Hepatocyte (in vitro differentiated cells): ENCODE data around the gene LSM7. TPM values are rescaled to one million over a fixed set of nuclear protein-coding genes. Genes with fewer than 3 reads are reported as not detected.

Experiments
- DNase-seq: peaks from one replicate; pipeline ENCODE4 v3.0.0-alpha.2; 2016; ENCODE audit warnings: low spot score
- H2AFZ ChIP-seq: fragments of 200-600 bp; sonication (generic); 2 replicates; pipeline ENCODE4 v1.6.0; 2016; ENCODE audit warnings: antibody characterized with exemption, mild to moderate bottlenecking
- H3K27ac ChIP-seq: fragments of 200-600 bp; sonication (generic); 2 replicates; pipeline ENCODE4 v1.5.1; 2016; ENCODE audit warnings: mild to moderate bottlenecking
- H3K27me3 ChIP-seq: fragments of 200-600 bp; sonication (generic); 2 replicates; pipeline ENCODE4 v1.6.1; 2016
- H3K36me3 ChIP-seq: fragments of 200-600 bp; sonication (generic); replicated peaks from 2 replicates; pipeline ENCODE4 v1.5.1; 2016; ENCODE audit warnings: low read depth; ENCODE audit not compliant: insufficient read depth
- H3K4me1 ChIP-seq: fragments of 200-600 bp; sonication (generic); 2 replicates; pipeline ENCODE4 v1.5.1; 2016; ENCODE audit warnings: mild to moderate bottlenecking, moderate library complexity; ENCODE audit not compliant: insufficient read depth
- H3K4me2 ChIP-seq: fragments of 200-600 bp; sonication (generic); 2 replicates; pipeline ENCODE4 v1.6.0; 2016
- H3K4me3 ChIP-seq: fragments of 200-600 bp; sonication (generic); 2 replicates; pipeline ENCODE4 v1.5.1; 2016; ENCODE audit warnings: mild to moderate bottlenecking
- H3K79me2 ChIP-seq: fragments of 200-600 bp; sonication (generic); 2 replicates; pipeline ENCODE4 v1.6.0; 2017; ENCODE audit warnings: mild to moderate bottlenecking
- H3K9me2 ChIP-seq: fragments of 200-600 bp; sonication (generic); replicated peaks from 2 replicates; pipeline ENCODE4 v1.6.0; 2017; ENCODE audit warnings: mild to moderate bottlenecking; ENCODE audit not compliant: insufficient read depth
- H3K9me3 ChIP-seq: fragments of 200-600 bp; sonication (generic); 2 replicates; pipeline ENCODE4 v1.5.1; 2016; ENCODE audit warnings: low read depth, mild to moderate bottlenecking
- H4K20me1 ChIP-seq: fragments of 200-600 bp; sonication (generic); 2 replicates; pipeline ENCODE4 v1.6.0; 2016; ENCODE audit warnings: mild to moderate bottlenecking; ENCODE audit not compliant: insufficient read depth, poor library complexity, severe bottlenecking
- CTCF ChIP-seq: fragments of 200-600 bp; sonication (generic); IDR thresholded peaks from 2 replicates; pipeline ENCODE4 v1.5.1; 2016; ENCODE audit warnings: antibody characterized with exemption, mild to moderate bottlenecking; ENCODE audit not compliant: poor library complexity
- EZH2 ChIP-seq: fragments of 200-600 bp; sonication (generic); IDR thresholded peaks from 2 replicates; pipeline ENCODE4 v1.6.1; 2016; ENCODE audit warnings: antibody characterized with exemption, mild to moderate bottlenecking, borderline replicate concordance
- EZH2phosphoT487 ChIP-seq: fragments of 200-600 bp; sonication (generic); IDR thresholded peaks from one replicate; pipeline ENCODE4 v1.6.1; 2018; ENCODE audit warnings: antibody characterized with exemption, mild to moderate bottlenecking, low read depth, moderate library complexity; ENCODE audit not compliant: unreplicated experiment, severe bottlenecking
- WGBS: methylation state at CpG from one replicate; pipeline ENCODE4 v1.1.6; 2016; ENCODE audit warnings: low lambda C conversion rate; ENCODE audit errors: missing lambda C conversion rate; 5-methylcytosine and 5-hydroxymethylcytosine counted together
- polyA plus RNA-seq: library from polyadenylated mRNA; unstranded; fragments of >200 nt; fragmentation: Nextera tagmentation; extraction: Ambion mirVana; gene quantifications from 2 replicates; pipeline ENCODE4 v1.2.1, GENCODE V29; 2016
- total RNA-seq: library from RNA; depleted of rRNA; stranded (reverse); fragments of >200 nt; gene quantifications from 2 replicates; pipeline ENCODE4 v1.2.3, GENCODE V29; 2014

LSM7 gene
- total and polyA plus RNA-seq, 2 experiments from 2014 or later = 150 to 190 TPM

GRCh38 chr19:2315121-2315817 is 13.1 kb downstream of the LSM7 start:
- H3K4me2 ChIP-seq = no peak overlapping the region
- no peaks in the 10 kb centered on the region for H3K9me2 ChIP-seq
- no peak overlapping the region for H3K4me3 ChIP-seq
- WGBS = 81% methylated on average over 7 of the region's 7 CpGs
- H2AFZ ChIP-seq = no peak overlapping the region
- H3K4me1 ChIP-seq = no peaks in the 10 kb centered on the region
- no peaks in the 10 kb centered on the region for H3K79me2 ChIP-seq
- DNase-seq = no peak
- H3K27ac ChIP-seq = no peak overlapping the region
- no peaks in the 10 kb centered on the region for H3K9me3 ChIP-seq
- TF ChIP-seq CTCF (no peak), EZH2phosphoT487 (no peak), EZH2 (no peak)
- peaks cover 5% of the 10 kb centered on the region for H3K27me3 ChIP-seq
- H4K20me1 ChIP-seq = no peaks in the 10 kb centered on the region
- no peaks in the 10 kb centered on the region for H3K36me3 ChIP-seq

GRCh38 chr19:2312820-2313501 is 15.4 kb downstream of the LSM7 start:
- H3K4me3 ChIP-seq = no peak overlapping the region
- no peaks in the 10 kb centered on the region for H3K4me1 ChIP-seq
- H4K20me1 ChIP-seq = no peaks in the 10 kb centered on the region
- H3K27ac ChIP-seq = no peak overlapping the region
- no peaks in the 10 kb centered on the region for H3K36me3 ChIP-seq
- H3K79me2 ChIP-seq = no peaks in the 10 kb centered on the region
- no peak overlapping the region for H3K4me2 ChIP-seq
- H3K27me3 ChIP-seq = peaks cover 11% of the 10 kb centered on the region
- no peaks in the 10 kb centered on the region for H3K9me2 ChIP-seq
- DNase-seq = no peak
- H3K9me3 ChIP-seq = no peaks in the 10 kb centered on the region
- no peak overlapping the region for H2AFZ ChIP-seq
- TF ChIP-seq EZH2phosphoT487 = no peak
- no peak for TF ChIP-seq CTCF
- no peak for TF ChIP-seq EZH2
- 58% methylated on average over 26 of the region's 28 CpGs for WGBS

GRCh38 chr19:2311093-2311492 is 17.3 kb downstream of the LSM7 start:
- Histone ChIP-seq H3K4me1 (no peaks in the 10 kb centered on the region), H3K9me3 (no peaks in the 10 kb centered on the region), H3K4me3 (no peak overlapping the region), H3K27ac (no peak overlapping the region), H2AFZ (no peak overlapping the region), H3K27me3 (peaks cover 22% of the 10 kb centered on the region), H3K4me2 (no peak overlapping the region), H4K20me1 (no peaks in the 10 kb centered on the region), H3K36me3 (no peaks in the 10 kb centered on the region), H3K9me2 (no peaks in the 10 kb centered on the region), H3K79me2 (no peaks in the 10 kb centered on the region)
- no peak for TF ChIP-seq CTCF
- TF ChIP-seq EZH2 = no peak
- TF ChIP-seq EZH2phosphoT487 = no peak
- WGBS = 97% methylated on average over 4 of the region's 4 CpGs
- DNase-seq = no peak
